ENCODE results near the gene CFAP77.

CFAP77 gene

GRCh38 chr9:132606066-132606465, 196.1 kb downstream of the CFAP77 start:
- ATAC-seq, result no peak

- ATAC-seq, result no peak
These were observed 199.2 kb downstream of the CFAP77 start for GRCh38 chr9:132609184-132609583.

GRCh38 chr9:132609829-132610228, 199.8 kb downstream of the CFAP77 start:
- ATAC-seq, result no peak

- ATAC-seq, result no peak
These were observed 200.7 kb downstream of the CFAP77 start for GRCh38 chr9:132610661-132611060.

GRCh38 chr9:132614324-132614723, 204.3 kb downstream of the CFAP77 start:
- no peak for ATAC-seq

- no peak for ATAC-seq
These were observed 205.8 kb downstream of the CFAP77 start for GRCh38 chr9:132615774-132616173.

GRCh38 chr9:132616725-132617124, 206.7 kb downstream of the CFAP77 start:
- ATAC-seq, result no peak

GRCh38 chr9:132622159-132622558, 212.1 kb downstream of the CFAP77 start:
- no peak for ATAC-seq

Data from activated CD4-positive, CD25-positive, alpha-beta regulatory T cell treated with anti-CD3 and anti-CD28 coated beads, Interleukin-2, amount 50 U/mL, for 24 hours (primary cell).